Gastroesophageal sphincter (tissue), 3 donors: ENCODE data around the gene CCNO.

Experiments
- EP300 ChIP-seq: sonication (generic); formaldehyde crosslinking; IDR thresholded peaks from one replicate; pipeline ENCODE4 v1.6.1; 2017; ENCODE audit warnings: antibody characterized with exemption, mild to moderate bottlenecking
- POLR2A ChIP-seq, 2 donors: fragments of 450-650 bp; IDR thresholded peaks; one replicate each; pipeline ENCODE4 v1.6.1; 2017; ENCODE audit warnings: antibody characterized with exemption in 2 of 2, mild to moderate bottlenecking in 2 of 2, moderate library complexity in 1 of 2
- POLR2AphosphoS5 ChIP-seq: sonication (generic); formaldehyde crosslinking; IDR thresholded peaks from one replicate; pipeline ENCODE4 v1.6.1; 2017; ENCODE audit warnings: antibody characterized with exemption
- TF ChIP-seq, protein P1 (sequence below), 4 experiments: fragments of 200-600 bp in 2 of 4; fragments of 450-650 bp in 2 of 4; sonication (generic) in 1 of 4; IDR thresholded peaks; one replicate each; pipeline ENCODE4 v1.5.1; 2017 to 2019; ENCODE audit warnings: antibody characterized with exemption in 4 of 4, mild to moderate bottlenecking in 2 of 4, moderate library complexity in 2 of 4

DNA sequence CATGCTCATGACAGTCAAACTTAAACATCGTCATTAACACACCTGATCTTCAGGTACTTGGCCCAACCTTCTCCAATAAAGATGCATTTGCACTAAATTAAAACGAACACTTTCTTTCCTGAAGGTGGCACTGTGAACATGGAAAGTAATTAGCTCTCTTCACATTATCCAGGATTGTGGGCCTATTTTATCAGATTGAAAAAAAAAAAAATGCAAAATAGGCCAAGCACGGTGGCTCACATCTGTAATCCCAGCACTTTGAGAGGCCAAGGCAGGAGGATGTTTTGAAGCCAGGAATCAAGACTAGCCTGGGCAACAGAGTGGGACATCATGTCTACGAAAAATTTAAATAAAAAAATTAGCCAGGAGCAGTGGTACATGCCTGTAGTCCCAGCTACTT is 46.0 kb downstream of the CCNO start:
- TF ChIP-seq, protein P1, sequence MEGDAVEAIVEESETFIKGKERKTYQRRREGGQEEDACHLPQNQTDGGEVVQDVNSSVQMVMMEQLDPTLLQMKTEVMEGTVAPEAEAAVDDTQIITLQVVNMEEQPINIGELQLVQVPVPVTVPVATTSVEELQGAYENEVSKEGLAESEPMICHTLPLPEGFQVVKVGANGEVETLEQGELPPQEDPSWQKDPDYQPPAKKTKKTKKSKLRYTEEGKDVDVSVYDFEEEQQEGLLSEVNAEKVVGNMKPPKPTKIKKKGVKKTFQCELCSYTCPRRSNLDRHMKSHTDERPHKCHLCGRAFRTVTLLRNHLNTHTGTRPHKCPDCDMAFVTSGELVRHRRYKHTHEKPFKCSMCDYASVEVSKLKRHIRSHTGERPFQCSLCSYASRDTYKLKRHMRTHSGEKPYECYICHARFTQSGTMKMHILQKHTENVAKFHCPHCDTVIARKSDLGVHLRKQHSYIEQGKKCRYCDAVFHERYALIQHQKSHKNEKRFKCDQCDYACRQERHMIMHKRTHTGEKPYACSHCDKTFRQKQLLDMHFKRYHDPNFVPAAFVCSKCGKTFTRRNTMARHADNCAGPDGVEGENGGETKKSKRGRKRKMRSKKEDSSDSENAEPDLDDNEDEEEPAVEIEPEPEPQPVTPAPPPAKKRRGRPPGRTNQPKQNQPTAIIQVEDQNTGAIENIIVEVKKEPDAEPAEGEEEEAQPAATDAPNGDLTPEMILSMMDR (IDR thresholded peaks at IDR 0.05): no peak
- no peak for TF ChIP-seq POLR2A (IDR thresholded peaks at IDR 0.05)
- no peak for TF ChIP-seq POLR2AphosphoS5
- no peak for TF ChIP-seq EP300
